ENCODE measurements around the gene KLHL42. TPM values are rescaled to one million over a fixed set of nuclear protein-coding genes. Genes with fewer than 3 reads are reported as not detected.

Gene KLHL42
- total and polyA plus RNA-seq, 2 of the 8 experiments (the other 6 are each of a cell fraction or from before 2014, with no cell fraction given), result 13.6 to 21.6 TPM

DNA sequence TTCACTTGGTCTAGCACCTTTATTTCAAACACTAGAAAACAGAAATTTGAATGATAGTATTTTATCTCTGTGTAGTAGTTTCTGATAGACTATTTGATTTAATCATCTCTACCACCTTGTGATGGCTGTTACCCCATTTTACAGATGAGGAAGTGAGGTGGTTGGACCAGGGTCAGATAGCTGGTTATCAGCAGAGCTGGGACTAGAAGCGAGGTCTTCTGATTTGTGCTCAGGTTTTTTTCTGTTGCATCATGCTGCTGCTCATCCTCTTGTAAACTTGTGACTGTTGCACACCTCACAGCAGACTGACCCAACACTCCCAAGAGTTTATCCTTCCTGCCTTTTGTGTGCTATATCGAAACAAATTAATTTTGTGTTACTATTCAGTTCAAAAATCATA lies 10.1 kb downstream of the KLHL42 start:
- DNase-seq (ENCODE audit: low read depth in 1 of 2, low spot score in 2 of 2) (no peak), FAIRE-seq (no peak)
- no peak overlapping the region for H2BK12ac ChIP-seq (ENCODE audit: low read depth, low read length)
- H3K79me1 ChIP-seq (ENCODE audit: low read depth, low read length), result no peaks in the 10 kb centered on the region; the same call in 1 of the 2 replicates
- H3K14ac ChIP-seq (ENCODE audit: insufficient read length), result no peak overlapping the region
- ChIA-PET CTCF (ENCODE audit: partially characterized antibody) (interaction anchor here (1.2 to 1.9 kb wide), 2 partner anchors 31 to 57 kb away, joined by 3 to 6 read pairs; no protein-coding TSS in a partner anchor), POLR2A (ENCODE audit: partially characterized antibody) (interaction anchor here (4.1 kb wide), 1 partner anchor 11 kb away, joined by 18 read pairs; the partner anchor contains the start of genes KLHL42 and MANSC4)
- H2BK20ac ChIP-seq (ENCODE audit: low read length), result no peak overlapping the region
- no peak overlapping the region for H3K9ac ChIP-seq (replicated peaks in 1 of 4; ENCODE audit: extremely low read depth in 1 of 4, low read depth in 3 of 4, low read length in 3 of 4)
- H3K56ac ChIP-seq (replicated peaks; ENCODE audit: insufficient read length, low read depth, low read length), result no peak overlapping the region
- H2BK5ac ChIP-seq (ENCODE audit: low read depth, low read length), result no peak overlapping the region
- H3K79me2 ChIP-seq (ENCODE audit: control insufficient read depth in 1 of 2, insufficient read depth in 2 of 2, low read length in 2 of 2), result peaks cover 0 to 45% of the 10 kb centered on the region in 2 experiments; a peak in 3 of 4 replicates
- no peak overlapping the region for H3K4me2 ChIP-seq (ENCODE audit: insufficient read depth in 1 of 2, low read depth in 2 of 2, low read length in 2 of 2)
- no peak overlapping the region for H2BK15ac ChIP-seq (ENCODE audit: low read length)
- H3K27me3 ChIP-seq (replicated peaks in 1 of 4; ENCODE audit: control insufficient read depth in 3 of 4, extremely low read depth in 1 of 4, insufficient read depth in 3 of 4, low read length in 3 of 4), result no peaks in the 10 kb centered on the region
- no peak overlapping the region for H4K5ac ChIP-seq (ENCODE audit: insufficient read length, low read depth, low read length)
- no peaks in the 10 kb centered on the region; a peak in 1 of 7 replicates for H3K4me1 ChIP-seq (replicated peaks in 1 of 4; ENCODE audit: control insufficient read depth in 3 of 4, insufficient read depth in 4 of 4, low read length in 3 of 4)
- no peak overlapping the region for H2AFZ ChIP-seq (ENCODE audit: low read length)
- H3K9me3 ChIP-seq (ENCODE audit: insufficient read depth in 2 of 2, low read depth in 1 of 2, low read length in 1 of 2), result no peaks in the 10 kb centered on the region
- H3K27ac ChIP-seq (ENCODE audit: low read depth, low read length), result no peak overlapping the region; the same call in 1 of the 2 replicates
- no peak overlapping the region for H3K4ac ChIP-seq (replicated peaks; ENCODE audit: insufficient read length, low read depth, low read length)
- TF ChIP-seq TBP (IDR thresholded peaks at IDR 0.05; ENCODE audit: low read depth, low read length), result no peak
- no peak for TF ChIP-seq PHF8 (conservative IDR thresholded peaks at IDR 0.05; ENCODE audit: low read depth, low read length)
- TF ChIP-seq BRCA1 (IDR thresholded peaks at IDR 0.05; ENCODE audit: low read depth, low read length), result no peak
- TF ChIP-seq SRF (IDR thresholded peaks at IDR 0.05; ENCODE audit: low read depth, low read length), result no peak
- no peak for TF ChIP-seq ZNF274 (IDR thresholded peaks at IDR 0.05; ENCODE audit: borderline replicate concordance, extremely low read depth, low read length)
- no peak for TF ChIP-seq ASH2L (IDR thresholded peaks at IDR 0.05; ENCODE audit: low read length)
- no peak overlapping the region for H2BK120ac ChIP-seq (replicated peaks; ENCODE audit: low read depth, low read length)
- 97% methylated on average over 2 of the region's 2 CpGs; no CpG with 5 or more reads in 1 of the 2 experiments for WGBS, 2 experiments (ENCODE audit: extremely low coverage in 1 of 2, insufficient coverage in 1 of 2, insufficient read length in 1 of 2, insufficient replicate concordance in 2 of 2, low coverage in 1 of 2, low lambda C conversion rate in 2 of 2, missing lambda C conversion rate in 1 of 2)
- H4K91ac ChIP-seq (replicated peaks; ENCODE audit: insufficient read length, low read length), result no peak overlapping the region
- H3K23me2 ChIP-seq (ENCODE audit: low read depth, low read length), result no peaks in the 10 kb centered on the region
- no peak overlapping the region for H4K8ac ChIP-seq (ENCODE audit: extremely low read depth, insufficient read depth, low read length)
- H4K20me1 ChIP-seq (replicated peaks in 1 of 2; ENCODE audit: control insufficient read depth in 1 of 2, insufficient read depth in 2 of 2, low read length in 2 of 2), result peaks cover 0 to 4% of the 10 kb centered on the region in 2 experiments
- H3K36me3 ChIP-seq (ENCODE audit: control insufficient read depth in 2 of 4, insufficient read depth in 4 of 4, low read length in 3 of 4), result peaks cover 5 to 26% (median 12%) of the 10 kb centered on the region in 4 experiments; a peak in 6 of 8 replicates
- H3K4me3 ChIP-seq (ENCODE audit: extremely low read depth in 1 of 4, insufficient read depth in 2 of 4, low read depth in 3 of 4, low read length in 4 of 4), result no peak overlapping the region
- H3K18ac ChIP-seq (ENCODE audit: extremely low read depth, low read length), result no peak overlapping the region
- no peak overlapping the region for H2AK5ac ChIP-seq (ENCODE audit: low read depth, low read length)
- H3K23ac ChIP-seq (ENCODE audit: insufficient read length), result no peak overlapping the region

All from H1 (cell line).